AG10803 (cell line): ENCODE data around the gene EPS8.
A peak's percentile ranks its signal among the peaks of the same experiment; 100 is the strongest.

ENCODE experiments used
- DNase-seq: peaks from one replicate; pipeline ENCODE4 v3.0.0; 2010; ENCODE audit warnings: low read depth
- H3K4me3 ChIP-seq: 2 replicates; pipeline ENCODE4 v1.5.1; 2011; ENCODE audit warnings: mild to moderate bottlenecking, low read length, control low read depth
- TF ChIP-seq, protein P1 (sequence below): conservative IDR thresholded peaks from 2 replicates; pipeline ENCODE4 v1.5.1; 2011; ENCODE audit warnings: mild to moderate bottlenecking, low read length, control low read depth, inconsistent platforms

The EPS8 gene

DNA sequence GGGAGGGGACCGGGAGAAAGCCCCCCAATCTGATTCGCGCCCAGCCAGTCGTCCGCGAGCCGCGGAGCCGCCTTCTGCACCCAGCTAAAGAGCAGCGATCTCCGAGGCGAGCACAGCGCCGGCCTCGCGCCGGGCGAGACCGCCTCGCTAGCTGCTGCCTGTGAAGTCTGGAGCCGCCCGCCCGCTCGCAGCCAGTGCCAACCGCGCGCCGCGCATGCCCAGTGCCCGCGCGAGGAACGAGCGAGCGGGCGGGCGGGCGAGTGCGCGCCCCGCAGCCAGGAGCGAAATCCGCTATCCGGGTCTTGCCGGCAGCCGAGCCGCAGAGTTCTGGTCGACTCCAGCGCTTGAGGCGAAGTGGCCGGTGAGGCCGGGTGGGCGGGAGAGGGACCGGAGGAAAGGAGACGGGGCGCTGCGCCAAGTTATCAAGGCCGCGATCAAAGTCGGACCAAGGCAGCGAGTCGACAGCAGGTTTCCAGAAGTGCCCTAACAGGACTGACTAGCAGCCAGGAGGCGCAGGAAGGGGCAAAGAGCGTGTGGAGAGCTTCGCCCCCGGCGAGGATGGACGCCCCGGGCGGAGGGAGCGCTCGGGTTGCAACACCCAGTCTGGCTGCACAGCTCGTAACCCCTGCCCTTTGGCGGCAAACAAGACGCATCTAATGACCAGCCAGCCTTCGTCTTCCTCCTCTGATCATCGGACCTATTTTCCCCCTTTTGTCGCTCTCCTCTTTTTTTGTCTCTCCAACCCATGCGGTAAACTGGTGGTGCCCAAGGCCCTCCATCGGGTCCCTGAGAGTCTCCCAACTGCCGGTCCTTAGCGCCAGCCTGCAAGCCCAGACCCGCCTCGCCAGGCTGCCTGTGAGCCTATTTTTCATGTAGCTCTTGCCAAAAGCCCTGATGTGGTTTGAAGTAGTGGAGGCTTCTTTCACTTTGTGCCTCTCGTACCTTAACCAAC is at the start of gene EPS8:
Gene EPS8 (minus strand): TSS at position 169 of the 952 bp plus-strand sequence. CDS start 106,437 bp downstream, outside the sequence.
- H3K4me3 ChIP-seq, result peak within 1 kb of the TSS; percentile 87
- TF ChIP-seq, protein P1, sequence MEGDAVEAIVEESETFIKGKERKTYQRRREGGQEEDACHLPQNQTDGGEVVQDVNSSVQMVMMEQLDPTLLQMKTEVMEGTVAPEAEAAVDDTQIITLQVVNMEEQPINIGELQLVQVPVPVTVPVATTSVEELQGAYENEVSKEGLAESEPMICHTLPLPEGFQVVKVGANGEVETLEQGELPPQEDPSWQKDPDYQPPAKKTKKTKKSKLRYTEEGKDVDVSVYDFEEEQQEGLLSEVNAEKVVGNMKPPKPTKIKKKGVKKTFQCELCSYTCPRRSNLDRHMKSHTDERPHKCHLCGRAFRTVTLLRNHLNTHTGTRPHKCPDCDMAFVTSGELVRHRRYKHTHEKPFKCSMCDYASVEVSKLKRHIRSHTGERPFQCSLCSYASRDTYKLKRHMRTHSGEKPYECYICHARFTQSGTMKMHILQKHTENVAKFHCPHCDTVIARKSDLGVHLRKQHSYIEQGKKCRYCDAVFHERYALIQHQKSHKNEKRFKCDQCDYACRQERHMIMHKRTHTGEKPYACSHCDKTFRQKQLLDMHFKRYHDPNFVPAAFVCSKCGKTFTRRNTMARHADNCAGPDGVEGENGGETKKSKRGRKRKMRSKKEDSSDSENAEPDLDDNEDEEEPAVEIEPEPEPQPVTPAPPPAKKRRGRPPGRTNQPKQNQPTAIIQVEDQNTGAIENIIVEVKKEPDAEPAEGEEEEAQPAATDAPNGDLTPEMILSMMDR, result no peak; the same call in 1 of the 2 replicates
- DNase-seq, result peak; percentile 93

- H3K4me3 ChIP-seq, result no peak overlapping the region
- TF ChIP-seq, protein P1, result no peak
- DNase-seq, result peak; percentile 95
Measured at GRCh38 chr12:15837141-15837790, 48.1 kb upstream of the EPS8 start.

GRCh38 chr12:15834575-15834974 is 45.4 kb upstream of the EPS8 start:
- TF ChIP-seq, protein P1, result no peak

GRCh38 chr12:15831315-15831978 is 42.3 kb upstream of the EPS8 start:
- TF ChIP-seq, protein P1, result no peak
- H3K4me3 ChIP-seq, result no peak overlapping the region
- DNase-seq, result no peak

More at GRCh38 chr12:15834575-15834974, 45.4 kb upstream of the EPS8 start:
- no peak overlapping the region for H3K4me3 ChIP-seq
- peak; percentile 53 for DNase-seq

DNA sequence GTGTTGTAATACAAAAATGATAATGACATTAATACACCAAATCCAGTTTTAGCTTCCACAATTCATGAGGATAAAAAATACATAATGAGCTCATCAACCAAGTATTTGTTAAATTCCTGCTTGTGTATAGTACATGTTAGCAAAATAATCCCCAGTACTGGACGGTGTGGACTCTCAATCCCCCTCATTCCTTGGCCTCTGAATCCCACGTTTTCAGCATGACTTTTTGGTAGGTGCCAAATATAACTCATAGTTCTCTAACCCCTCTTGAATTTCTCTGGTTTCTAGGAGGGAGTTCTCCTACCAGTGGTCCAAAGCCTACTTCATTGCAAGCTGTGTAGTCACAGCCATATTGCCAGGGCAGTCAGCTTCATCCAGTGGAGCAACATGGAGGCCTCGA is 41.4 kb upstream of the EPS8 start:
- no peak overlapping the region for H3K4me3 ChIP-seq
- TF ChIP-seq, protein P1, result no peak
- DNase-seq, result peak; percentile 72

- peak; percentile 59 for DNase-seq
- TF ChIP-seq, protein P1, result no peak
- no peak overlapping the region for H3K4me3 ChIP-seq
Measured at GRCh38 chr12:15829949-15830348, 40.8 kb upstream of the EPS8 start.
